A549 treated with CpdA at 1 μM for 4 hours (cell line): ENCODE results near the gene GUF1. TPM values are rescaled to one million over a fixed set of nuclear protein-coding genes. Genes with fewer than 3 reads are reported as not detected.

Source experiments
- total RNA-seq: library from RNA; stranded (reverse); fragments of 200-300 nt; extraction: Qiagen RNA extraction; gene quantifications from 5 replicates; pipeline ENCODE4 v1.2.3, GENCODE V29; 2022; ENCODE audit warnings: low read depth

Gene GUF1, protein sequence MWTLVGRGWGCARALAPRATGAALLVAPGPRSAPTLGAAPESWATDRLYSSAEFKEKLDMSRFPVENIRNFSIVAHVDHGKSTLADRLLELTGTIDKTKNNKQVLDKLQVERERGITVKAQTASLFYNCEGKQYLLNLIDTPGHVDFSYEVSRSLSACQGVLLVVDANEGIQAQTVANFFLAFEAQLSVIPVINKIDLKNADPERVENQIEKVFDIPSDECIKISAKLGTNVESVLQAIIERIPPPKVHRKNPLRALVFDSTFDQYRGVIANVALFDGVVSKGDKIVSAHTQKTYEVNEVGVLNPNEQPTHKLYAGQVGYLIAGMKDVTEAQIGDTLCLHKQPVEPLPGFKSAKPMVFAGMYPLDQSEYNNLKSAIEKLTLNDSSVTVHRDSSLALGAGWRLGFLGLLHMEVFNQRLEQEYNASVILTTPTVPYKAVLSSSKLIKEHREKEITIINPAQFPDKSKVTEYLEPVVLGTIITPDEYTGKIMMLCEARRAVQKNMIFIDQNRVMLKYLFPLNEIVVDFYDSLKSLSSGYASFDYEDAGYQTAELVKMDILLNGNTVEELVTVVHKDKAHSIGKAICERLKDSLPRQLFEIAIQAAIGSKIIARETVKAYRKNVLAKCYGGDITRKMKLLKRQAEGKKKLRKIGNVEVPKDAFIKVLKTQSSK
- total RNA-seq, result 8.4 to 10.7 TPM (median 8.6 TPM) in 5 replicates

DNA sequence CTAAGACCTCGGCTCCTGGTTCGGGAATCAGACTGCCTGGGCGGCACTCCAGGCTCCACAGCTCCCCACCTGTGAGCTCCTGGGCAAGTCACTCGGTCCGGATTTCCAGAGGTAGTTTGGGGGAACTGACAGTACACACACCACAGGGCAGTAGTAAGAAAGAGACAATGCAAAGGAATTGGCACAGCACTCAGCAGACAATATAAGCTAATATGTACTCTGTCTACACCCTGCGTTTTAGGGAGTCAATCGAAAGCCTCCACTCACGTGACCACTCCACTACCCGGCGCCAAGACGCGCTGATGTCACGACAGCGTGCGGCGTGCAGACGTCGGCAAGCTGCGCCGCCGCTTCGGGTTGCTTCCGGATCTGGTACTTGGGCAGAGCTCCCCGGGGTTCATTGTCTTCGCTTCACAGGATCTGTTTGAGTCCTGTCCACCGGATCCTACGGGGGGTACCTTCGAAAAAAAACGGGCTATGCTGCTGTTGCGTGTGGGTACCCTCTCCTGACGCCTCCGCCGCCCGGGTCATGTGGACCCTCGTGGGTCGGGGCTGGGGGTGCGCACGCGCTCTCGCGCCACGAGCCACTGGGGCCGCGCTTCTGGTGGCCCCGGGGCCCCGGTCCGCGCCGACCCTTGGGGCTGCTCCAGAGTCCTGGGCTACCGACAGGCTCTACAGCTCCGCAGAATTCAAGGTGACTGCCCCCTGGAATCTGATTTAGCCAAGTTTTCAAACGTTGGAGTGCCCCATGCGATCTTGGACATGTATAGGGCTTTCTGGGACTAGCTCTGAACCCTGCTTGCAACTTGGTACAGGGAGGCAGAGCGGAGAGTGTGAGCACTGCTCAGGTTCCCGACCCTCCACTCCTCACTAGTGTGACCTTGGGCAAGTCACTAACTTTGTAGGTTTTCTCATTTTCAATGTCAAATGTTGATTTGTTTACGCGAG lies at the start of gene GUF1:
Gene GUF1 (plus strand): TSS at position 327 of the 948 bp plus-strand sequence. CDS start 203 bp downstream, at position 530.

DNA sequence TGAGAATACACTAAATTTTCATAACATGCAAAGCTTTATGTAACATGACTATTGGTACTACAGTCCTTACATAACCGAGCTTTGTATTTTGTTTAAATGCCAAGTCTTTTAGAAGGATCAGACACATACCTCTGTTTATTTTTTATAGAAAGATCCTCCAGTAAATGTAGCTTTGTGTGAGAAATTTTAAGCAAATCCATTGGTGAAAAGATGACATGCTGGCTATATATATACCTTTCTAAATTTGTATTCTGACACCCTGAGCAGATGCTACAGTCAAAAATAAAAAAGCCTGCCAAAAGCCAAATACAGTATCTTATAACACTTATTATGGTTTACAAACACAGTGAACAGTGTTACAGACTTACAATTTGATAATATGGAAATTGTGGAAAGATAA lies 26.8 kb upstream of the GUF1 start, which contains the start of gene YIPF7:
Gene YIPF7 (minus strand): TSS at position 201 of the 400 bp plus-strand sequence. CDS start 1,525 bp downstream, outside the sequence.

DNA sequence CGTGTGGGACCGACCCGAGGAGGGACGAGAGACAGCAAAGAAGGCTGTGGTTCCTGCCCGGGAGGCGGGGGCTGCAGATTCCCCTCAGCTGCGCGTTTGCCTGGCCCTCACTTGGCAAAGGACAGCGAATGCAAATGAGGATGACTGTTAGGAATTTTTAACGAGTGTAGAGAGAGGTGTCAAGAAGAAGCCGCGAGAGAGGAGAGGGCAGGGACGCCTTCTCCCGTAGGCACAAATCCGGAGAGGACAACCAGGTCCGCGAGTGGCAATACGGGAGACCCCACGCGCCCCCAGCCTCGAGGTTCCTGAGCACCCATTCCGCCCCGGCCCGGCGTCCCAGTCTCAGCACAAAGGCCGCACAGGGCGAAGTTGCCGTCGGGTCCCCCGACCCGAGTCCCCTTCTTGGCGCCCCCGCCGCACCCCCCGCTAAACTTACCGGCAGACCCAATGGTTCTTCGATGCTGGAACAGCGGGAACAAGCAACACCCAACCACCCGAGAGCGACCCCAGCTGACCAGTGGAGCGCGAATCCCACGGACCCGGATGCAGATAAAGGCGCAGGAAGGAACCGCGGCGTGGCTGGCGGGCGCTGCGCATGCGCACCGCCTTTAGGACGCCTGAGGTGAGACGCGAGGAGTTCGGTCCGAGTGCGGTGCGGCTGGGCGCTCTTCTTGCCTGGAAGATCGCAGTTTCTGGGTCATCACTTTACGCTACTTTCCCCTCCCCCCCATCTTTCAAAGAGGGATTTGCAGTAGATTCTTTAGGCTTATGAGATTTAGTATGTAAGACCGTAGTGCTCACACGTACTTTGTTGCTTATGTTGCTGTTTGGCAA lies 48.0 kb downstream of the GUF1 start, which contains the start of gene GNPDA2:
Gene GNPDA2 (minus strand): TSS at position 519 of the 834 bp plus-strand sequence. CDS start 4,349 bp downstream, outside the sequence.

Other genes with a start within 250 kb of the GUF1 start
- not detected in 5 replicates for gene KCTD8, start 229.6 kb upstream of the GUF1 start, total RNA-seq
- not detected in 5 replicates for gene YIPF7, start 26.8 kb upstream of the GUF1 start, total RNA-seq
- gene GNPDA2, start 48.1 kb downstream of the GUF1 start, total RNA-seq, result 8.3 to 13.8 TPM (median 9.0 TPM) in 5 replicates